ENCODE results near the gene PROSER2.

The PROSER2 gene

GRCh38 chr10:11810973-11811372 is 12.2 kb upstream of the PROSER2 start:
- Mint-ChIP-seq H3K4me1 (no peaks in the 10 kb centered on the region), H3K27ac (ENCODE audit: low read depth) (no peak overlapping the region), H3K36me3 (ENCODE audit: insufficient read depth) (no peaks in the 10 kb centered on the region), H3K4me3 (no peak overlapping the region), H3K27me3 (peaks cover 50% of the 10 kb centered on the region), H3K9me3 (no peaks in the 10 kb centered on the region)
- DNase-seq (ENCODE audit: low spot score in 2 of 2), result no peak
- ATAC-seq (replicated peaks; ENCODE audit: extremely low read depth, poor library complexity, severe bottlenecking), result no peak

- no peaks in the 10 kb centered on the region for H3K9me3 Mint-ChIP-seq
- no peak overlapping the region for H3K27ac Mint-ChIP-seq (ENCODE audit: low read depth)
- ATAC-seq (replicated peaks; ENCODE audit: extremely low read depth, poor library complexity, severe bottlenecking), result no peak
- no peaks in the 10 kb centered on the region for H3K4me1 Mint-ChIP-seq
- H3K27me3 Mint-ChIP-seq, result peaks cover 29% of the 10 kb centered on the region
- no peak for DNase-seq (ENCODE audit: low spot score in 2 of 2)
- no peak overlapping the region for H3K4me3 Mint-ChIP-seq
- H3K36me3 Mint-ChIP-seq (ENCODE audit: insufficient read depth), result no peaks in the 10 kb centered on the region
These were observed 10.0 kb upstream of the PROSER2 start for GRCh38 chr10:11813177-11813576.

GRCh38 chr10:11813855-11814567 is 9.1 kb upstream of the PROSER2 start:
- Mint-ChIP-seq H3K9me3 (no peaks in the 10 kb centered on the region), H3K27me3 (peaks cover 22% of the 10 kb centered on the region), H3K27ac (ENCODE audit: low read depth) (no peak overlapping the region), H3K4me1 (no peaks in the 10 kb centered on the region), H3K4me3 (no peak overlapping the region), H3K36me3 (ENCODE audit: insufficient read depth) (no peaks in the 10 kb centered on the region)
- no peak for ATAC-seq (replicated peaks; ENCODE audit: extremely low read depth, poor library complexity, severe bottlenecking)
- no peak for DNase-seq (ENCODE audit: low spot score in 2 of 2)

- H3K27ac Mint-ChIP-seq (ENCODE audit: low read depth), result no peak overlapping the region
- H3K4me3 Mint-ChIP-seq, result no peak overlapping the region
- H3K36me3 Mint-ChIP-seq (ENCODE audit: insufficient read depth), result peaks cover 3% of the 10 kb centered on the region
- no peak for ATAC-seq (replicated peaks; ENCODE audit: extremely low read depth, poor library complexity, severe bottlenecking)
- H3K27me3 Mint-ChIP-seq, result peaks cover 40% of the 10 kb centered on the region
- no peaks in the 10 kb centered on the region for H3K9me3 Mint-ChIP-seq
- H3K4me1 Mint-ChIP-seq, result peaks cover 8% of the 10 kb centered on the region
- no peak for DNase-seq (ENCODE audit: low spot score in 2 of 2)
These were observed 4.1 kb upstream of the PROSER2 start for GRCh38 chr10:11819027-11819426.

- peaks cover 8% of the 10 kb centered on the region for H3K4me1 Mint-ChIP-seq
- peaks cover 71% of the 10 kb centered on the region for H3K27me3 Mint-ChIP-seq
- peaks cover 4% of the 10 kb centered on the region for H3K36me3 Mint-ChIP-seq (ENCODE audit: insufficient read depth)
- ATAC-seq (replicated peaks; ENCODE audit: extremely low read depth, poor library complexity, severe bottlenecking) (no peak), DNase-seq (ENCODE audit: low spot score in 2 of 2) (no peak)
- no peak overlapping the region for H3K27ac Mint-ChIP-seq (ENCODE audit: low read depth)
- H3K4me3 Mint-ChIP-seq, result no peak overlapping the region
- H3K9me3 Mint-ChIP-seq, result no peaks in the 10 kb centered on the region
These were observed 965 bp upstream of the PROSER2 start for GRCh38 chr10:11822026-11822756.

GRCh38 chr10:11822809-11823121 is 391 bp upstream of the PROSER2 start:
- Mint-ChIP-seq H3K4me1 (peaks cover 8% of the 10 kb centered on the region), H3K9me3 (no peaks in the 10 kb centered on the region), H3K4me3 (no peak overlapping the region), H3K27me3 (peaks cover 76% of the 10 kb centered on the region), H3K36me3 (ENCODE audit: insufficient read depth) (peaks cover 4% of the 10 kb centered on the region), H3K27ac (ENCODE audit: low read depth) (no peak overlapping the region)
- ATAC-seq (replicated peaks; ENCODE audit: extremely low read depth, poor library complexity, severe bottlenecking) (no peak), DNase-seq (ENCODE audit: low spot score in 2 of 2) (no peak)

- DNase-seq (ENCODE audit: low spot score in 2 of 2), result no peak
- peaks cover 8% of the 10 kb centered on the region for H3K4me1 Mint-ChIP-seq
- H3K4me3 Mint-ChIP-seq, result no peak overlapping the region
- peaks cover 87% of the 10 kb centered on the region for H3K27me3 Mint-ChIP-seq
- no peak for ATAC-seq (replicated peaks; ENCODE audit: extremely low read depth, poor library complexity, severe bottlenecking)
- no peaks in the 10 kb centered on the region for H3K9me3 Mint-ChIP-seq
- H3K27ac Mint-ChIP-seq (ENCODE audit: low read depth), result no peak overlapping the region
- H3K36me3 Mint-ChIP-seq (ENCODE audit: insufficient read depth), result peaks cover 4% of the 10 kb centered on the region
These were observed 812 bp downstream of the PROSER2 start for GRCh38 chr10:11823989-11824346.

- H3K27ac Mint-ChIP-seq (ENCODE audit: low read depth), result no peak overlapping the region
- H3K27me3 Mint-ChIP-seq, result peaks cover 87% of the 10 kb centered on the region
- no peak overlapping the region for H3K4me3 Mint-ChIP-seq
These were observed 1.2 kb downstream of the PROSER2 start for GRCh38 chr10:11824376-11824775.

GRCh38 chr10:11824825-11825224 is 1.7 kb downstream of the PROSER2 start:
- ATAC-seq (replicated peaks; ENCODE audit: extremely low read depth, poor library complexity, severe bottlenecking) (no peak), DNase-seq (ENCODE audit: low spot score in 2 of 2) (no peak)
- Mint-ChIP-seq H3K4me1 (peaks cover 3% of the 10 kb centered on the region), H3K36me3 (ENCODE audit: insufficient read depth) (peaks cover 2% of the 10 kb centered on the region), H3K4me3 (no peak overlapping the region), H3K27ac (ENCODE audit: low read depth) (no peak overlapping the region), H3K27me3 (peaks cover 86% of the 10 kb centered on the region), H3K9me3 (no peaks in the 10 kb centered on the region)

More at GRCh38 chr10:11824376-11824775, 1.2 kb downstream of the PROSER2 start:
- DNase-seq (ENCODE audit: low spot score in 2 of 2) (no peak), ATAC-seq (replicated peaks; ENCODE audit: extremely low read depth, poor library complexity, severe bottlenecking) (no peak)
- peaks cover 4% of the 10 kb centered on the region for H3K36me3 Mint-ChIP-seq (ENCODE audit: insufficient read depth)
- H3K9me3 Mint-ChIP-seq, result no peaks in the 10 kb centered on the region
- H3K4me1 Mint-ChIP-seq, result peaks cover 7% of the 10 kb centered on the region

- no peak for DNase-seq (ENCODE audit: low spot score in 2 of 2)
- Mint-ChIP-seq H3K27ac (ENCODE audit: low read depth) (no peak overlapping the region), H3K27me3 (peaks cover 86% of the 10 kb centered on the region), H3K4me1 (no peaks in the 10 kb centered on the region), H3K36me3 (ENCODE audit: insufficient read depth) (peaks cover 2% of the 10 kb centered on the region), H3K9me3 (no peaks in the 10 kb centered on the region), H3K4me3 (no peak overlapping the region)
- no peak for ATAC-seq (replicated peaks; ENCODE audit: extremely low read depth, poor library complexity, severe bottlenecking)
These were observed 2.7 kb downstream of the PROSER2 start for GRCh38 chr10:11825796-11826414.

GRCh38 chr10:11827006-11827405 is 3.9 kb downstream of the PROSER2 start:
- peaks cover 2% of the 10 kb centered on the region for H3K36me3 Mint-ChIP-seq (ENCODE audit: insufficient read depth)
- H3K27me3 Mint-ChIP-seq, result peaks cover 86% of the 10 kb centered on the region
- no peaks in the 10 kb centered on the region for H3K4me1 Mint-ChIP-seq
- H3K4me3 Mint-ChIP-seq, result no peak overlapping the region
- ATAC-seq (replicated peaks; ENCODE audit: extremely low read depth, poor library complexity, severe bottlenecking) (no peak), DNase-seq (ENCODE audit: low spot score in 2 of 2) (no peak)
- H3K9me3 Mint-ChIP-seq, result no peaks in the 10 kb centered on the region
- H3K27ac Mint-ChIP-seq (ENCODE audit: low read depth), result no peak overlapping the region

GRCh38 chr10:11827414-11827813 is 4.3 kb downstream of the PROSER2 start:
- Mint-ChIP-seq H3K36me3 (ENCODE audit: insufficient read depth) (peaks cover 2% of the 10 kb centered on the region), H3K27ac (ENCODE audit: low read depth) (no peak overlapping the region), H3K9me3 (no peaks in the 10 kb centered on the region), H3K27me3 (peaks cover 86% of the 10 kb centered on the region), H3K4me3 (no peak overlapping the region), H3K4me1 (no peaks in the 10 kb centered on the region)
- no peak for ATAC-seq (replicated peaks; ENCODE audit: extremely low read depth, poor library complexity, severe bottlenecking)
- no peak for DNase-seq (ENCODE audit: low spot score in 2 of 2)

GRCh38 chr10:11828682-11829284 is 5.6 kb downstream of the PROSER2 start:
- DNase-seq (ENCODE audit: low spot score in 2 of 2) (no peak), ATAC-seq (replicated peaks; ENCODE audit: extremely low read depth, poor library complexity, severe bottlenecking) (no peak)
- no peak overlapping the region for H3K27ac Mint-ChIP-seq (ENCODE audit: low read depth)
- H3K36me3 Mint-ChIP-seq (ENCODE audit: insufficient read depth), result peaks cover 2% of the 10 kb centered on the region
- no peaks in the 10 kb centered on the region for H3K9me3 Mint-ChIP-seq
- H3K4me1 Mint-ChIP-seq, result no peaks in the 10 kb centered on the region
- no peak overlapping the region for H3K4me3 Mint-ChIP-seq
- peaks cover 93% of the 10 kb centered on the region for H3K27me3 Mint-ChIP-seq

Data from central memory CD8-positive, alpha-beta T cell (primary cell).